ENCODE results near the gene ZMYND19. TPM values are rescaled to one million over a fixed set of nuclear protein-coding genes. Genes with fewer than 3 reads are reported as not detected.
"Not testable (repeated sequence)": the region's sequence is repeated elsewhere in the genome, so short reads cannot be mapped to it uniquely, and the experiment has no call there.

The ZMYND19 gene
- total and polyA plus RNA-seq, 3 experiments from 2014 or later = 11.2 to 72.5 (median 71.2) TPM

DNA sequence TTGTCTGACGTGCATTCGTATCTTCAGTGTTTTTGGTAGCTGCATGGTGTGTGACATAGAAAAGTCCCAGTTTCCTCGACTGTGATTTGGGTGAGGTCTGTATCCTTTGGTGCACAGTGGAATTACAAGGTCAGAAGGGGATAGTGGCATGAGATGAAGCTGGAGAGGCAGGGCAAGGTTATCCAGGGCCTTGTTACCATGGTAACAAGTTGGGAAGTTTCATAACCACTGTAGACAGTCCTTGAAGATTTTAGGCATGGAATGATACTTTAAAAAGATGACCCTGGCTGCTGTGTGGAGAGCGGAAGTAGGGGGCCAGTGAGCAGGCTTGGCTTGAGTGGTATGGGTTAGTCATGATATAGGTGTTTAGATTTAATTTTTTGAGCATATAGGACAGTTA lies 40.4 kb upstream of the ZMYND19 start:
- Mint-ChIP-seq H3K27ac (peak overlapping the region in 5 of 8 donors; percentile 9 to 67 (median 19)), H3K27me3 (no peaks in the 10 kb centered on the region), H3K9me3 (no peaks in the 10 kb centered on the region), H3K4me3 (peak overlapping the region in 1 of 7 donors; percentile 0), H3K36me3 (peaks cover 0 to 14% (median 4%) of the 10 kb centered on the region in 3 donors), H3K4me1 (peaks cover 53 to 77% (median 66%) of the 10 kb centered on the region in 3 donors)
- ChIA-PET POLR2A (no interaction called here), CTCF (no interaction called here)
- Histone ChIP-seq H3K27ac (ENCODE audit: low read depth, low read length) (no peak overlapping the region), H3K4me3 (ENCODE audit: low read length) (no peak overlapping the region), H3K36me3 (ENCODE audit: insufficient read depth, low read length) (no peaks in the 10 kb centered on the region), H3K27me3 (ENCODE audit: insufficient read depth, low read length, poor library complexity, severe bottlenecking) (no peaks in the 10 kb centered on the region), H3K9me3 (ENCODE audit: low read length) (no peaks in the 10 kb centered on the region), H3K4me1 (ENCODE audit: insufficient read depth, low read length) (peaks cover 40% of the 10 kb centered on the region)
- no peak for DNase-seq

- H3K27ac ChIP-seq (ENCODE audit: low read depth, low read length) = no peak overlapping the region
- peaks cover 0 to 14% (median 4%) of the 10 kb centered on the region in 3 donors for H3K36me3 Mint-ChIP-seq
- peak overlapping the region in 5 of 8 donors; percentile 19 to 85 (median 40) for H3K27ac Mint-ChIP-seq
- H3K36me3 ChIP-seq (ENCODE audit: insufficient read depth, low read length) = no peaks in the 10 kb centered on the region
- POLR2A ChIA-PET = no interaction called here
- no peak overlapping the region for H3K4me3 ChIP-seq (ENCODE audit: low read length)
- CTCF ChIA-PET = no interaction called here
- peaks cover 44% of the 10 kb centered on the region for H3K4me1 ChIP-seq (ENCODE audit: insufficient read depth, low read length)
- peaks cover 57 to 83% (median 72%) of the 10 kb centered on the region in 3 donors for H3K4me1 Mint-ChIP-seq
- H3K27me3 ChIP-seq (ENCODE audit: insufficient read depth, low read length, poor library complexity, severe bottlenecking) = no peaks in the 10 kb centered on the region
- no peaks in the 10 kb centered on the region for H3K9me3 ChIP-seq (ENCODE audit: low read length)
- no peaks in the 10 kb centered on the region for H3K27me3 Mint-ChIP-seq
- H3K9me3 Mint-ChIP-seq = no peaks in the 10 kb centered on the region
- no peak for DNase-seq
- peak overlapping the region in 3 of 7 donors; percentile 5 to 44 (median 21) for H3K4me3 Mint-ChIP-seq
Measured at GRCh38 chr9:137630126-137630525, 39.8 kb upstream of the ZMYND19 start.

DNA sequence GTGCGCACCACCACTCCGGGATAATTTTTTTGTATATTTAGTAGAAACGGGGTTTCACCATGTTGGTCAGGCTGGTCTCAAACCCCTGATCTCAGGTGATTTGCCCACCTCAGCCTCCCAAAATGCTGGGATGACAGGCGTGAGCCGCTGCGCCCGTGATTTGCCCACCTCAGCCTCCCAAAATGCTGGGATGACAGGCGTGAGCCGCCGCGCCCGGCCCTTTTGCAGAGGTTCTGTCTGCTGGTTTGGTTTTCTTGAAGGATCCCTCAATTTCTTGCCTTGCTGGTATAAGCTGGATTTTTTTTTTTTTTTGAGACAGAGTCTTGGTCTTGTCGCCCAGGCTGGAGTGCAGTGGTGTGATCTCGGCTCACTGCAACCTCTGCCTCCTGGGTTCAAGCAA lies 37.1 kb upstream of the ZMYND19 start:
- H3K9me3 Mint-ChIP-seq; H3K4me3 Mint-ChIP-seq; H3K36me3 ChIP-seq (ENCODE audit: insufficient read depth, low read length); H3K27ac Mint-ChIP-seq; H3K4me3 ChIP-seq (ENCODE audit: low read length); H3K27me3 Mint-ChIP-seq; H3K27ac ChIP-seq (ENCODE audit: low read depth, low read length); H3K27me3 ChIP-seq (ENCODE audit: insufficient read depth, low read length, poor library complexity, severe bottlenecking); DNase-seq; H3K9me3 ChIP-seq (ENCODE audit: low read length): not testable (repeated sequence)
- H3K4me1 ChIP-seq (ENCODE audit: insufficient read depth, low read length) = peaks cover 47% of the 10 kb centered on the region
- peaks cover 47 to 69% (median 62%) of the 10 kb centered on the region in 3 donors for H3K4me1 Mint-ChIP-seq
- CTCF ChIA-PET = interaction anchor here (1.0 to 1.8 kb wide), 2 partner anchors 8 to 20 kb away, joined by 3 to 7 read pairs; partner anchors contain the start of gene EHMT1
- H3K36me3 Mint-ChIP-seq = peaks cover 0 to 10% (median 6%) of the 10 kb centered on the region in 3 donors
- POLR2A ChIA-PET = interaction anchor here (0.6 to 2.8 kb wide), 3 partner anchors 8 to 22 kb away, joined by 3 to 20 read pairs (median 4); partner anchors contain the start of genes ARRDC1 and EHMT1

DNA sequence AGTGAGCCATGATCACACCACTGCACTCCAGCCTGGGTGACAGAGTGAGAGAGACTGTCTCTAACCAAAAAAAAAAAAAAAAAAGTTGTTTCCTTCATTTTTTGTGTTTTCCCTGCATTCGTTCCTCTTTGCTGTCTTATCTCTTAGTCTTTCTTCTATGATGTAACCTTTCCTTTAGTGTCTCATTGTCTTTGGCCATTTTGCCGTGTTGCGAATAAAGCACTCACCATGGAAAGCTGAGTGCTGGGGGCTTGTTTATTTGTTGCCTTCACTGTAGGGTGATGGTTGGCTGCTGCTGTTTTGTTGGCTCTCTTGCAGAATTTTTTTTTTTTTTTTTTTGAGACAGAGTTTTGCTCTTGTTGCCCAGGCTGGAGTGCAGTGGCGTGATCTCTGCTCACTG lies 36.2 kb upstream of the ZMYND19 start:
- H3K27me3 Mint-ChIP-seq = no peaks in the 10 kb centered on the region
- POLR2A ChIA-PET = no interaction called here
- Histone ChIP-seq H3K36me3 (ENCODE audit: insufficient read depth, low read length) (no peaks in the 10 kb centered on the region), H3K9me3 (ENCODE audit: low read length) (no peaks in the 10 kb centered on the region), H3K27me3 (ENCODE audit: insufficient read depth, low read length, poor library complexity, severe bottlenecking) (no peaks in the 10 kb centered on the region), H3K27ac (ENCODE audit: low read depth, low read length) (no peak overlapping the region), H3K4me3 (ENCODE audit: low read length) (no peak overlapping the region), H3K4me1 (ENCODE audit: insufficient read depth, low read length) (peaks cover 49% of the 10 kb centered on the region)
- no peaks in the 10 kb centered on the region for H3K9me3 Mint-ChIP-seq
- H3K4me3 Mint-ChIP-seq = peak overlapping the region in 4 of 7 donors; percentile 16 to 82 (median 22)
- no peak for DNase-seq
- peaks cover 46 to 67% (median 59%) of the 10 kb centered on the region in 3 donors for H3K4me1 Mint-ChIP-seq
- peaks cover 0 to 10% (median 6%) of the 10 kb centered on the region in 3 donors for H3K36me3 Mint-ChIP-seq
- H3K27ac Mint-ChIP-seq = peak overlapping the region in 5 of 8 donors; percentile 4 to 81 (median 65)
- CTCF ChIA-PET = interaction anchor here (1.0 kb wide), 1 partner anchor 40 kb away, joined by 4 read pairs; no protein-coding TSS in a partner anchor

DNA sequence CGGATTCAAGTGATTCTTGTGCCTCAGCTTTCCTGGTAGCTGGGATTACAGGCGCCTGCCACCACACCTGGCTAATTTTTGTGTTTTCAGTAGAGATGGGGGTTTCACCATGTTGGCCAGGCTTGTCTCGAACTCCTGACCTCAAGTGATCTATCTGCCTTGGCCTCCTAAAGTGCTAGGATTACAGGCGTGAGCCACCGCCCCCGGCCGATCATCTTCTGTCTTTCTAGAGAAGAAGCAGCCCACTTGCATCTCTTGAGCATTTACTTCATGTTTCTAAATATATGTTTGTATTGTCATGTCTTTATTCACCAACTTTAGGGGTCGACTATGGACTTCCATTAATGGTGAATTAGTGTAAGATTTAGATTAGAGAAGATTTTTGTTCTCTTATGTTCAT lies 31.9 kb upstream of the ZMYND19 start:
- H3K4me3 ChIP-seq (ENCODE audit: low read length); DNase-seq; H3K36me3 ChIP-seq (ENCODE audit: insufficient read depth, low read length); H3K27me3 Mint-ChIP-seq; H3K9me3 Mint-ChIP-seq; H3K9me3 ChIP-seq (ENCODE audit: low read length); POLR2A ChIA-PET; CTCF ChIA-PET; H3K27me3 ChIP-seq (ENCODE audit: insufficient read depth, low read length, poor library complexity, severe bottlenecking); H3K27ac ChIP-seq (ENCODE audit: low read depth, low read length): not testable (repeated sequence)
- peaks cover 47% of the 10 kb centered on the region for H3K4me1 ChIP-seq (ENCODE audit: insufficient read depth, low read length)
- Mint-ChIP-seq H3K4me1 (peaks cover 49 to 61% (median 58%) of the 10 kb centered on the region in 3 donors), H3K36me3 (peaks cover 0 to 18% (median 4%) of the 10 kb centered on the region in 3 donors), H3K4me3 (peak overlapping the region in 4 of 7 donors; percentile 8 to 71 (median 47)), H3K27ac (peak overlapping the region in 5 of 8 donors; percentile 23 to 81 (median 54))

GRCh38 chr9:137621131-137621757 lies 30.9 kb upstream of the ZMYND19 start:
- Histone ChIP-seq H3K4me3 (ENCODE audit: low read length) (no peak overlapping the region), H3K27ac (ENCODE audit: low read depth, low read length) (no peak overlapping the region), H3K27me3 (ENCODE audit: insufficient read depth, low read length, poor library complexity, severe bottlenecking) (no peaks in the 10 kb centered on the region), H3K36me3 (ENCODE audit: insufficient read depth, low read length) (no peaks in the 10 kb centered on the region), H3K9me3 (ENCODE audit: low read length) (no peaks in the 10 kb centered on the region), H3K4me1 (ENCODE audit: insufficient read depth, low read length) (peaks cover 40% of the 10 kb centered on the region)
- H3K27me3 Mint-ChIP-seq = no peaks in the 10 kb centered on the region
- no peak for DNase-seq
- peak overlapping the region; percentile 42 to 81 (median 54) for H3K4me3 Mint-ChIP-seq
- CTCF ChIA-PET = no interaction called here
- H3K36me3 Mint-ChIP-seq = peaks cover 0 to 18% (median 2%) of the 10 kb centered on the region in 3 donors
- H3K9me3 Mint-ChIP-seq = no peaks in the 10 kb centered on the region
- POLR2A ChIA-PET = no interaction called here
- H3K27ac Mint-ChIP-seq = peak overlapping the region; percentile 17 to 93 (median 62)
- peaks cover 45 to 57% (median 54%) of the 10 kb centered on the region in 3 donors for H3K4me1 Mint-ChIP-seq

DNA sequence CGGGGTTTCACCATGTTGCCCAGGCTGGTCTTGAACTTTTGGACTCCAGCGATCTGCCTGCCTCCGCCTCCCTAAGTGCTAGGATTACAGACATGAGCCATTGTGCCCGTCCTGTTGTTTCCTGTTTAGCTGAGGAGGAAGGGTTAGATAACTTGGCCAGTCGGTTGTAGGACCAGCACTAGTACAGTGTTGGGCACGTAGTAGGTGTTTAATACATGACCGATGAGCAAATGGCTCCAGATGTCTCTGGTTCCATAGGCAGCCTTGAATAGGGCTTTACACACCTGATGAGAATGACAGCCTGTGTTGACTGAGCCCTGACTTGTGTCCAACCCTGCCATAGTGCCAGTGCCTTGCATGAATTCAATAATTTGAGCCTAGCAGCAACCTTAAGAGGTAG lies 30.3 kb upstream of the ZMYND19 start:
- Mint-ChIP-seq H3K9me3 (no peaks in the 10 kb centered on the region), H3K4me1 (peaks cover 45 to 55% (median 52%) of the 10 kb centered on the region in 3 donors), H3K36me3 (peaks cover 0 to 21% (median 2%) of the 10 kb centered on the region in 3 donors), H3K4me3 (peak overlapping the region; percentile 42 to 87 (median 66)), H3K27me3 (no peaks in the 10 kb centered on the region), H3K27ac (peak overlapping the region in 5 of 8 donors; percentile 50 to 93 (median 90))
- Histone ChIP-seq H3K4me3 (ENCODE audit: low read length) (peak overlapping the region; percentile 11), H3K4me1 (ENCODE audit: insufficient read depth, low read length) (peaks cover 39% of the 10 kb centered on the region), H3K9me3 (ENCODE audit: low read length) (no peaks in the 10 kb centered on the region), H3K36me3 (ENCODE audit: insufficient read depth, low read length) (no peaks in the 10 kb centered on the region), H3K27ac (ENCODE audit: low read depth, low read length) (no peak overlapping the region), H3K27me3 (ENCODE audit: insufficient read depth, low read length, poor library complexity, severe bottlenecking) (no peaks in the 10 kb centered on the region)
- DNase-seq = no peak
- CTCF ChIA-PET = interaction anchor here (2.1 kb wide), 1 partner anchor 8 kb away, joined by 7 read pairs; no protein-coding TSS in a partner anchor
- POLR2A ChIA-PET = interaction anchor here (1.1 kb wide), 1 partner anchor 27 kb away, joined by 9 read pairs; no protein-coding TSS in a partner anchor

GRCh38 chr9:137620048-137620405 lies 29.7 kb upstream of the ZMYND19 start:
- ChIA-PET CTCF (interaction anchor here (2.1 kb wide), 1 partner anchor 8 kb away, joined by 7 read pairs; no protein-coding TSS in a partner anchor), POLR2A (interaction anchor here (1.1 to 2.1 kb wide), 2 partner anchors 8 to 28 kb away, joined by 9 to 20 read pairs; no protein-coding TSS in a partner anchor)
- H3K4me3 ChIP-seq (ENCODE audit: low read length) = peak overlapping the region; percentile 90

More at GRCh38 chr9:137620048-137620405, 29.7 kb upstream of the ZMYND19 start:
- no peaks in the 10 kb centered on the region for H3K27me3 Mint-ChIP-seq
- H3K4me1 Mint-ChIP-seq = peaks cover 40 to 49% (median 47%) of the 10 kb centered on the region in 3 donors
- H3K27me3 ChIP-seq (ENCODE audit: insufficient read depth, low read length, poor library complexity, severe bottlenecking) = no peaks in the 10 kb centered on the region
- peaks cover 0 to 21% (median 2%) of the 10 kb centered on the region in 3 donors for H3K36me3 Mint-ChIP-seq
- peaks cover 34% of the 10 kb centered on the region for H3K4me1 ChIP-seq (ENCODE audit: insufficient read depth, low read length)
- H3K9me3 ChIP-seq (ENCODE audit: low read length) = no peaks in the 10 kb centered on the region
- peak overlapping the region; percentile 69 for H3K27ac ChIP-seq (ENCODE audit: low read depth, low read length)
- H3K36me3 ChIP-seq (ENCODE audit: insufficient read depth, low read length) = no peaks in the 10 kb centered on the region
- DNase-seq = no peak
- H3K27ac Mint-ChIP-seq = peak overlapping the region; percentile 19 to 96 (median 92)
- peak overlapping the region; percentile 77 to 94 (median 87) for H3K4me3 Mint-ChIP-seq
- no peaks in the 10 kb centered on the region for H3K9me3 Mint-ChIP-seq
